ENCODE measurements around the gene BCAS1.

Gene BCAS1

GRCh38 chr20:53996584-53997486 is 73.6 kb downstream of the BCAS1 start:
- DNase-seq (ENCODE audit: low spot score) = no peak
- in situ Hi-C loops (cut with MboI; ENCODE audit: low sequenced_read_pairs, unreplicated experiment) = no loop called here

GRCh38 chr20:53995949-53996348 is 74.4 kb downstream of the BCAS1 start:
- in situ Hi-C loops (cut with MboI; ENCODE audit: low sequenced_read_pairs, unreplicated experiment) = no loop called here
- TF ChIP-seq CTCF (IDR thresholded peaks at IDR 0.05; ENCODE audit: borderline replicate concordance, control extremely low read depth, extremely low read depth, insufficient read depth, missing control alignments) = no peak
- DNase-seq (ENCODE audit: low spot score) = no peak

More at GRCh38 chr20:53996584-53997486, 73.6 kb downstream of the BCAS1 start:
- TF ChIP-seq CTCF (IDR thresholded peaks at IDR 0.05; ENCODE audit: borderline replicate concordance, control extremely low read depth, extremely low read depth, insufficient read depth, missing control alignments) = no peak

GRCh38 chr20:53994088-53994487 is 76.3 kb downstream of the BCAS1 start:
- TF ChIP-seq CTCF (IDR thresholded peaks at IDR 0.05; ENCODE audit: borderline replicate concordance, control extremely low read depth, extremely low read depth, insufficient read depth, missing control alignments) = no peak
- DNase-seq (ENCODE audit: low spot score) = no peak
- in situ Hi-C loops (cut with MboI; ENCODE audit: low sequenced_read_pairs, unreplicated experiment) = no loop called here

- DNase-seq (ENCODE audit: low spot score) = no peak
- in situ Hi-C loops (cut with MboI; ENCODE audit: low sequenced_read_pairs, unreplicated experiment) = no loop called here
- no peak for TF ChIP-seq CTCF (IDR thresholded peaks at IDR 0.05; ENCODE audit: borderline replicate concordance, control extremely low read depth, extremely low read depth, insufficient read depth, missing control alignments)
Measured at GRCh38 chr20:53993310-53993709, 77.1 kb downstream of the BCAS1 start.

DNA sequence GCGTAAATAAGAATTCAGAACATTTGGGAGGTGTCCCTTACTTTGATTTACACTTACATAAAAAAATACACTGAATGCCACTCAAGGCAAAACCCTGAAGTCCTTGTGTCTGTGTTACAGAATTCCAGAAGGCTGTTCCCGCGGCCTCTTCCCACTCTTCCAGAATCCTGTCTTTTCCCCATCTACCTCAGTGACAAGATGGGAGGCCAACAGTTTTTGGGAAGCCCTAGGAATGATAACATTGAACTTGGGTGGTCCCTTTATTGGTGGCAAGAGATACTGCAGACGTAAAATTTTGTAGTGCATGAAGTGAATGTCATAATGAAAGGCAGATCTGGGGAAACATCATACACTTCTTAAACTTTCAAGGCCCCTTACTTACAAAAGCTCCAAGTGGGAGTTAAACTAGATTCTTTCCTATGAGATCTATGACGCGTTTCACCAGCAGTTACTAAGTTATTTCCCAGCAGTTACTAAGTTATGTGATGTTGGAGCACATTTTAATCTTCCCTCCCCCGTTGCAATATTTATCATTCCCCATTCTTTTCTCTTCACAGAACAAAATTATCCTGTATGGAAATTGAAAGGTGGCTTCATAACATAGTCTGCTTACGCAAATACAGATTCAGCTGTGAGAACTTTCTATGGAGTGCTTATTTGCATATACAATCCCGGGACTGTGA is 79.5 kb downstream of the BCAS1 start:
- no peak for DNase-seq (ENCODE audit: low spot score)
- in situ Hi-C loops (cut with MboI; ENCODE audit: low sequenced_read_pairs, unreplicated experiment) = no loop called here
- no peak for TF ChIP-seq CTCF (IDR thresholded peaks at IDR 0.05; ENCODE audit: borderline replicate concordance, control extremely low read depth, extremely low read depth, insufficient read depth, missing control alignments)

DNA sequence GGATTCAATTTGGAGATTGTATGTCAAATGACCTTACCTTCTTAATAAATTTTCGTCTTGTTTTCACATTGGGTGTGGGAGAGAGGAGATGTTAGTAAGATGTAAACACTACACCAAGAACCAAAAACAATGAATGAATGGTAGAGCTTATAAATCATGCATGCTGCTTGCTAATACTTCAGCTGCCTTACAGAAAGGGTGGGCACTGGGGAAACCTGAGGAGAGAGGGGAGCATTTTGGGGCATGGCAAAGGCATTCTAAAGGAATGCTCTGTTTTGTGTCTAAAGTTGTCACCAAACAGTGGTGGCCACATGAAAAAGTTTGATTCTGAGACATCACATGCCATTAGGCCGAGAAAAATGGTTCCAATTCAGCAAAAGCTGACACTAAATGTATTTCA is 80.4 kb downstream of the BCAS1 start:
- no peak for TF ChIP-seq CTCF (IDR thresholded peaks at IDR 0.05; ENCODE audit: borderline replicate concordance, control extremely low read depth, extremely low read depth, insufficient read depth, missing control alignments)
- in situ Hi-C loops (cut with MboI; ENCODE audit: low sequenced_read_pairs, unreplicated experiment) = no loop called here
- no peak for DNase-seq (ENCODE audit: low spot score)
